Measurements from ENCODE around the gene TTN. TPM values are rescaled to one million over a fixed set of nuclear protein-coding genes. Genes with fewer than 3 reads are reported as not detected.

The TTN gene
- total RNA-seq, 3 donors from 2014 or later (not counting 1 experiment from before 2014, with no cell fraction given), result 2.5 to 4.2 (median 3.7) TPM

DNA sequence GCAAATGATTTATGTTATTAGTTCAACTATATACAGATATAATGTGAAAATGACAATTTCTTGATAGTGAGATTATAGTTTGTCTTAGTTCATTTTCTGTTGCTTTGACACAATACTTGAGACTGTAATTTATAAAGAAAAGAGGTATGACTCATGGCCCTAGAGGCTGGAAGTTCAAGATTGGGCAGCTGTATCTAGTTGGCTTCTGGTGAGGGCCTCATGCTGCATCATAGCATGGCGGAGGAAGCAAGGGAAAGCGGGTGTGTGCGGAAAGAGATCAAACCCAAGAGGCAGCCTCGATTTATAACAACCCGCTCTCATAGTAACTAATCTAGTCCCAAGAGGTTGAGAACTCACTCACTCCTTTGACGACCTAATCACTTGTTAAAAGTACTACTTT, 315.6 kb downstream of the TTN start:
- Mint-ChIP-seq H3K27me3 (ENCODE audit: low read depth in 2 of 2) (no peaks in the 10 kb centered on the region), H3K9me3 (no peaks in the 10 kb centered on the region), H3K36me3 (peaks cover 15% of the 10 kb centered on the region), H3K4me1 (peaks cover 19 to 25% of the 10 kb centered on the region in 2 donors), H3K27ac (no peak overlapping the region), H3K4me3 (no peak overlapping the region)
- WGBS (ENCODE audit: insufficient coverage), result 98% methylated on average over 6 of the region's 6 CpGs
- Histone ChIP-seq H3K36me3 (ENCODE audit: control insufficient read depth, insufficient read depth, low read length) (peaks cover 57% of the 10 kb centered on the region), H3K4me1 (ENCODE audit: control insufficient read depth, insufficient read depth, low read length) (no peaks in the 10 kb centered on the region), H3K9me3 (ENCODE audit: control insufficient read depth, insufficient read depth, low read length) (no peaks in the 10 kb centered on the region), H3K27ac (ENCODE audit: low read length) (no peak overlapping the region), H3K4me3 (ENCODE audit: low read length) (no peak overlapping the region), H3K27me3 (ENCODE audit: control insufficient read depth, insufficient read depth, low read length) (no peaks in the 10 kb centered on the region)
- intact Hi-C loops (cut with micrococcal nuclease), result no loop called here
- DNase-seq (no peak), ATAC-seq (no peak)
- TF ChIP-seq CTCF (IDR thresholded peaks at IDR 0.05), result no peak

DNA sequence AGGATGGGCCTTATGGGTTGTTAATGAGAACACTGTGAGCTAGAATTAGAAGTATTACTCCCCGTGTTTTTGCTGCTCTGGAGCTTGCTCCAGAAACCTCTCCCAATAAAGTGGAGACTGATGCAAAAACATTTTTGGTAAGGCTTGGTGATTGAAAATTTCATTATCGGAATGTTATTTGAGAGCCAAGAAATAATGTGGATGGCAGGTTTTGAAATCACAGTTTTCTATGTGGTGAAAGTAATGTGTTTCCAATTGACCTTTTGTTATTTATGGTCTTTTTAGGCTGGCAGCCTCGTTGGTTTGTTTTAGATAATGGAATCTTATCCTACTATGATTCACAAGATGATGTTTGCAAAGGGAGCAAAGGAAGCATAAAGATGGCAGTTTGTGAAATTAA, 321.9 kb downstream of the TTN start:
- ATAC-seq (no peak), DNase-seq (no peak)
- Mint-ChIP-seq H3K27me3 (ENCODE audit: low read depth in 2 of 2) (no peaks in the 10 kb centered on the region), H3K27ac (peak overlapping the region in 1 of 2 donors; percentile 63), H3K4me1 (peaks cover 48 to 74% of the 10 kb centered on the region in 2 donors), H3K4me3 (no peak overlapping the region), H3K36me3 (peaks cover 5% of the 10 kb centered on the region), H3K9me3 (no peaks in the 10 kb centered on the region)
- no peak overlapping the region for H3K4me3 ChIP-seq (ENCODE audit: low read length)
- H3K36me3 ChIP-seq (ENCODE audit: control insufficient read depth, insufficient read depth, low read length), result peaks cover 16% of the 10 kb centered on the region
- no peaks in the 10 kb centered on the region for H3K27me3 ChIP-seq (ENCODE audit: control insufficient read depth, insufficient read depth, low read length)
- intact Hi-C loops (cut with micrococcal nuclease), result no loop called here
- H3K9me3 ChIP-seq (ENCODE audit: control insufficient read depth, insufficient read depth, low read length), result no peaks in the 10 kb centered on the region
- H3K27ac ChIP-seq (ENCODE audit: low read length), result no peak overlapping the region
- TF ChIP-seq CTCF (IDR thresholded peaks at IDR 0.05), result no peak
- peaks cover 17% of the 10 kb centered on the region for H3K4me1 ChIP-seq (ENCODE audit: control insufficient read depth, insufficient read depth, low read length)
- 100% methylated on average over 2 of the region's 3 CpGs for WGBS (ENCODE audit: insufficient coverage)

DNA sequence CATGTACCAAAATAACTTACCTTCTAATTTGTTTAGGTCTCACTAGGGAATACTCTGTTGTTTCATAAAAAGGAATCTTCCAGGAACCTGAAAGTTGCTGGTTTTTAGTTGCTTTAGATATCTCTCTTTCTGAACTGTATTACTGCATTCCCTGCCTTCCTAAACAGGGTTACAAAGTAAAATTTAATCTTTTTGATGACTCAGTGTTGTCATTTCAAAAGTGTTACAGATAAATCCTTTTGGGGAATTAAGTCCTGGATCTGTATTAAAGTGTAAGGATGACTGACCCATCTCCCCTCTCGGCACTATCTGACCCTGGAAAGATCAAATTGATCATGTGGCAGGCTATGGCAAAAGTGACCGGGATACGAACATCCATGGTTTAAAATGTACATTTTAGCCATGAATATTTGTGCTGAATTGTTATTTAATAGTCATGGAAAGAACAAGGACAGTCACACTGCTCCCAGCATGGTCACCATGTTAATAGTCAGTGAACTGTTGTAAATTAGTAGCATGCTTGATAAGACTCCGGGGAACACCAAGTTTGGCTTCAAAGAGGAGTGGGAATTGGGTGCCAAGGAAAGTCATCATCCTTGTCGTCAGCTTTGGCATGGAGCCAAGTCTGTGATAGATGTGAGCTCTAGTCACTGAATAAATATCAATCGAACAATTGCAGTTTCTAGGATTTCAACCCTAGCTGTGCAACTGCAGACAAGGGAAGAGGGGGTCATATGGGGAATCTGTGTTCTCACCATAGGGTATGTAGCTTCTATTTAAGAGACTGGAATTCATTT, 322.8 kb downstream of the TTN start:
- no peaks in the 10 kb centered on the region for H3K9me3 Mint-ChIP-seq
- WGBS (ENCODE audit: insufficient coverage), result 95% methylated on average over 6 of the region's 6 CpGs
- TF ChIP-seq CTCF (IDR thresholded peaks at IDR 0.05), result no peak
- DNase-seq (peak in 1 of 2 donors; percentile 29), ATAC-seq (no peak)
- H3K4me3 Mint-ChIP-seq, result no peak overlapping the region
- H3K27me3 Mint-ChIP-seq (ENCODE audit: low read depth in 2 of 2), result no peaks in the 10 kb centered on the region
- H3K4me1 Mint-ChIP-seq, result peaks cover 43 to 74% of the 10 kb centered on the region in 2 donors
- no peak overlapping the region for H3K27ac ChIP-seq (ENCODE audit: low read length)
- no peak overlapping the region for H3K27ac Mint-ChIP-seq
- H3K4me3 ChIP-seq (ENCODE audit: low read length), result no peak overlapping the region
- no peaks in the 10 kb centered on the region for H3K27me3 ChIP-seq (ENCODE audit: control insufficient read depth, insufficient read depth, low read length)
- H3K36me3 ChIP-seq (ENCODE audit: control insufficient read depth, insufficient read depth, low read length), result peaks cover 9% of the 10 kb centered on the region
- no peaks in the 10 kb centered on the region for H3K9me3 ChIP-seq (ENCODE audit: control insufficient read depth, insufficient read depth, low read length)
- intact Hi-C loops (cut with micrococcal nuclease), result no loop called here
- H3K36me3 Mint-ChIP-seq, result peaks cover 5% of the 10 kb centered on the region
- peaks cover 24% of the 10 kb centered on the region for H3K4me1 ChIP-seq (ENCODE audit: control insufficient read depth, insufficient read depth, low read length)
